ENCODE measurements around the gene TRPV2.

DNA sequence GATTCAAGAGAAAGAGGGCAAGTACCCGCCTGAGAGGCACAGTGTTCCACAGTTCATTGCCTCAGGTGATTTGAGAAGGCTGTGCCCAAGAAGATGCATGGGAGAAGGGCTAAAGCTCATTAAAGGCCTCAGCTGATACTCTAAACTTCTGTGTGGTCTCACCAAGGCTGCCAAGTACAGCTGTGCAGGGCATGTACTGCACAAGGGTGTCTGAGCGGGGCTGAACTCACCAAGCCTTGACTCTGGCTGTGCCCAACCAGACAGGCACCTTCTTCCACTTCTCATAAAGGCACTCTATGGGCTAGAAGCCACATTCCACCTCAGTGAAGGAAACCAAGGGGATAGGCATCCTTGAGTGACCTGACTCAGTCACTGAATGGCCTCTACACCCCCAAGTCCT is 63.9 kb downstream of the TRPV2 start:
- TF ChIP-seq POLR2A (IDR thresholded peaks at IDR 0.05): no peak
- TF ChIP-seq CTCF (IDR thresholded peaks at IDR 0.05): no peak

All from Peyer's patch (tissue), 4 donors.